ENCODE data around the gene PIK3CA.

- TF ChIP-seq CTCF (IDR thresholded peaks at IDR 0.05) (no peak), POLR2A (IDR thresholded peaks at IDR 0.05) (no peak)
These were observed 108.7 kb downstream of the PIK3CA start for GRCh38 chr3:179256813-179257212.
